ENCODE measurements around the gene PDE6G. TPM values are rescaled to one million over a fixed set of nuclear protein-coding genes. Genes with fewer than 3 reads are reported as not detected.
A peak's percentile ranks its signal among the peaks of the same experiment; 100 is the strongest.

PDE6G gene
- total RNA-seq (2012; rRNA removed) (not detected in 2 replicates), polyA plus RNA-seq (2012; rRNA removed) (1.3 and 2.7 TPM in 2 replicates), Bru-seq, nascent RNA (percentile 18 among the genes with signal in this experiment), BruChase-seq, experiment 1, labeled RNA remaining after a 6-hour chase (percentile 34 among the genes with signal in this experiment), BruChase-seq, experiment 2, labeled RNA remaining after a 2-hour chase (percentile 29 among the genes with signal in this experiment)
- polyA plus RNA-seq (2012; cell fraction: cytosol; rRNA removed), result 1.0 and 1.4 TPM in 2 replicates
- polyA plus RNA-seq (2012; cell fraction: nucleus; rRNA removed; ENCODE audit: low replicate concordance), result 0.63 and 0.65 TPM in 2 replicates
- long read RNA-seq, result 0 reads

DNA sequence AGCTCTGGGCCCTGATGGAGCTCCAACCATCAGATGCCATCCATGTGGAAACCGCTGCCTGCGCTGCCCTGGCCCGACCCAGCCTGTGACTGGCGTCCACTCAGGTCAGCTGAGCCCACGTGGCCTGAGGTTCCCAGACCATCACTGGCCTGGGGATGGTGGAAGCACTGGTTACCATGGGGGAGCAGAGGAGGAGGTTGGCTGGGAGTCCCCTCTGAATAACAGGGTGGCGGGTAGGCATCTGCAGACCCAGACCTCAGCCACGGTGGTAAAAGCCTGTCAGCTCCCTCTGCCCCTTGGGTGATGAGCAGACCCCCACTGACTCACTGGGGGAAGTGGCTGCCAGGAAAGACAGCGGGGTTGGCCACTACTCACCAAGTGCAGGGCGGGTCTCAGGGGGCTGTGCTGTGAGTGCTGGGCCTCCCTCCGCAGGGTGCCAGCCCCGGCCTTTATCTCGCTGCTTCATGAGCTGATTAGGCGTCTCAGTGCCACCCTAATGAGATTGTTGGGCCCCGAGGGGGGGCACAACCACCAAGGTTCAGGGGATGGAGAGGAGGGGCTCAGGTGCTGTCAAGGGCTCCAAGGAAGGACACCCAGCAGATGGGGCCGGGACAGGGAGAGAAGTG is at the start of gene PDE6G:
Gene PDE6G (minus strand): TSS at position 425 of the 626 bp plus-strand sequence. CDS start 3,237 bp downstream, outside the sequence.
- H3K4me2 ChIP-seq (ENCODE audit: low read depth, low read length), result no peak within 1 kb of the TSS
- no peak within 1 kb of the TSS for H3K9ac ChIP-seq (ENCODE audit: low read depth, low read length)
- no peak within 1 kb of the TSS for H2AK9ac ChIP-seq (replicated peaks; ENCODE audit: low read depth, low read length, poor library complexity)
- no peak within 1 kb of the TSS for H3K18ac ChIP-seq (ENCODE audit: low read depth, low read length)
- dilution Hi-C loops (cut with HindIII; ENCODE audit: low sequenced_read_pairs, unreplicated experiment), result no loop called here
- no peak within 1 kb of the TSS for H3K23ac ChIP-seq (ENCODE audit: low read depth, low read length)
- H3K27me3 ChIP-seq (ENCODE audit: control insufficient read depth, insufficient read depth, low read length), result no peaks in the 10 kb centered on the region
- no TSS peak for BruUV-seq (replicated peaks)
- H3K79me1 ChIP-seq (ENCODE audit: low read depth in 1 of 2, low read length in 2 of 2), result no peaks in the 10 kb centered on the region
- H4K8ac ChIP-seq (ENCODE audit: low read depth in 2 of 2, low read length in 2 of 2), result no peak within 1 kb of the TSS
- H4K91ac ChIP-seq (ENCODE audit: insufficient read depth, low read depth, low read length), result no peak within 1 kb of the TSS
- no peak within 1 kb of the TSS for H3K14ac ChIP-seq (replicated peaks; ENCODE audit: low read depth, low read length)
- no peak within 1 kb of the TSS for H3K27ac ChIP-seq (ENCODE audit: insufficient read depth, low read length)
- no peak for DNase-seq
- H3K9me1 ChIP-seq (ENCODE audit: insufficient read depth, low read length), result peaks cover 8% of the 10 kb centered on the region
- no peak within 1 kb of the TSS for H4K5ac ChIP-seq (ENCODE audit: low read depth, low read length)
- WGBS, 2 experiments (ENCODE audit: extremely low coverage in 2 of 2, insufficient read length in 1 of 2), result 92% methylated on average over 11 of the region's 15 CpGs; no CpG with 5 or more reads in 1 of the 2 experiments
- in situ Hi-C loops (cut with MboI; ENCODE audit: low sequenced_read_pairs), result no loop called here
- CTCF ChIA-PET, result no interaction called here
- no peak within 1 kb of the TSS for H2BK5ac ChIP-seq (ENCODE audit: low read depth, low read length, poor library complexity, severe bottlenecking)
- no peak within 1 kb of the TSS for H3K4me3 ChIP-seq (ENCODE audit: insufficient read depth, low read depth, low read length)
- H2BK15ac ChIP-seq (ENCODE audit: low read depth, low read length), result no peak within 1 kb of the TSS
- no peak within 1 kb of the TSS for H2AK5ac ChIP-seq (ENCODE audit: low read depth, low read length)
- H2BK120ac ChIP-seq (ENCODE audit: low read depth, low read length), result no peak within 1 kb of the TSS
- H3K9me3 ChIP-seq (ENCODE audit: control insufficient read depth, insufficient read depth, low read length), result no peaks in the 10 kb centered on the region
- intact Hi-C loops (cut with micrococcal nuclease), result no loop called here
- H3K36me3 ChIP-seq (ENCODE audit: control insufficient read depth, insufficient read depth, low read length), result no peaks in the 10 kb centered on the region
- peak within 1 kb of the TSS; percentile 32 for H2AFZ ChIP-seq (replicated peaks; ENCODE audit: low read length, poor library complexity)
- POLR2A ChIA-PET (ENCODE audit: unreplicated experiment), result no interaction called here
- H4K20me1 ChIP-seq (ENCODE audit: insufficient read depth, low read length), result peaks cover 3% of the 10 kb centered on the region; the same call in 1 of the 2 replicates
- peaks cover 6% of the 10 kb centered on the region for H3K4me1 ChIP-seq (ENCODE audit: control insufficient read depth, insufficient read depth, low read length)
- H3K56ac ChIP-seq (ENCODE audit: extremely low read depth, insufficient read depth, low read length), result no peak within 1 kb of the TSS
- H2BK20ac ChIP-seq (ENCODE audit: low read depth, low read length), result no peak within 1 kb of the TSS
- ATAC-seq (ENCODE audit: low read depth), result no peak
- H3K4ac ChIP-seq (ENCODE audit: low read depth, low read length), result no peak within 1 kb of the TSS
- TF ChIP-seq POLR2A (IDR thresholded peaks at IDR 0.05; ENCODE audit: low read depth, low read length) (no peak), BHLHE40 (IDR thresholded peaks at IDR 0.05; ENCODE audit: low read depth, low read length) (no peak), RFX5 (IDR thresholded peaks at IDR 0.05; ENCODE audit: low read depth, low read length) (no peak), CEBPB (IDR thresholded peaks at IDR 0.05; ENCODE audit: low read depth, low read length) (no peak), MAZ (IDR thresholded peaks at IDR 0.05; ENCODE audit: borderline replicate concordance, low read depth, low read length) (no peak), RCOR1 (IDR thresholded peaks at IDR 0.05; ENCODE audit: insufficient replicate concordance, low read length) (no peak), FOS (IDR thresholded peaks at IDR 0.05; ENCODE audit: low read depth, low read length) (no peak), MAFK (IDR thresholded peaks at IDR 0.05; ENCODE audit: low read depth, low read length) (no peak), SMC3 (IDR thresholded peaks at IDR 0.05; ENCODE audit: low read depth, low read length) (no peak), NFE2L2 (IDR thresholded peaks at IDR 0.05; ENCODE audit: low read depth, low read length) (no peak), CTCF (conservative IDR thresholded peaks at IDR 0.05; ENCODE audit: low read depth, low read length) (no peak), ELK1 (IDR thresholded peaks at IDR 0.05; ENCODE audit: borderline replicate concordance, low read depth, low read length) (no peak), MXI1 (IDR thresholded peaks at IDR 0.05; ENCODE audit: borderline replicate concordance, low read depth, low read length) (no peak), RAD21 (IDR thresholded peaks at IDR 0.05; ENCODE audit: low read length) (no peak)
- TF ChIP-seq, protein P1, sequence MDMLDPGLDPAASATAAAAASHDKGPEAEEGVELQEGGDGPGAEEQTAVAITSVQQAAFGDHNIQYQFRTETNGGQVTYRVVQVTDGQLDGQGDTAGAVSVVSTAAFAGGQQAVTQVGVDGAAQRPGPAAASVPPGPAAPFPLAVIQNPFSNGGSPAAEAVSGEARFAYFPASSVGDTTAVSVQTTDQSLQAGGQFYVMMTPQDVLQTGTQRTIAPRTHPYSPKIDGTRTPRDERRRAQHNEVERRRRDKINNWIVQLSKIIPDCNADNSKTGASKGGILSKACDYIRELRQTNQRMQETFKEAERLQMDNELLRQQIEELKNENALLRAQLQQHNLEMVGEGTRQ (IDR thresholded peaks at IDR 0.05; ENCODE audit: low read depth, low read length), result no peak
